GM12865 (cell line): Measurements from ENCODE around the gene RAPGEF1.

ENCODE experiments used
- DNase-seq: peaks from one replicate; pipeline ENCODE4 v3.0.0; 2010; ENCODE audit warnings: low read depth
- H3K4me3 ChIP-seq: 2 replicates; pipeline ENCODE4 v1.5.1; 2011; ENCODE audit warnings: mild to moderate bottlenecking, low read depth, low read length, control low read depth
- CTCF ChIP-seq: IDR thresholded peaks from 2 replicates; pipeline ENCODE4 v1.5.1; 2011; ENCODE audit warnings: low read length, control low read depth, low read depth, inconsistent platforms; ENCODE audit not compliant: insufficient read depth; ENCODE audit errors: missing control alignments

Gene RAPGEF1

GRCh38 chr9:131618071-131618479, 121.8 kb downstream of the RAPGEF1 start:
- no peak for TF ChIP-seq CTCF
- H3K4me3 ChIP-seq: no peak overlapping the region
- no peak for DNase-seq

- TF ChIP-seq CTCF: no peak
- no peak overlapping the region for H3K4me3 ChIP-seq
- no peak for DNase-seq
Observed at GRCh38 chr9:131617611-131618010, 122.3 kb downstream of the RAPGEF1 start.

GRCh38 chr9:131616983-131617604, 122.8 kb downstream of the RAPGEF1 start:
- no peak for DNase-seq
- TF ChIP-seq CTCF: no peak
- H3K4me3 ChIP-seq: no peak overlapping the region

- no peak for TF ChIP-seq CTCF
- H3K4me3 ChIP-seq: no peak overlapping the region
- DNase-seq: no peak
Observed at GRCh38 chr9:131614340-131614915, 125.4 kb downstream of the RAPGEF1 start.

- H3K4me3 ChIP-seq: no peak overlapping the region
- no peak for DNase-seq
- TF ChIP-seq CTCF: no peak
Observed at GRCh38 chr9:131613921-131614320, 126.0 kb downstream of the RAPGEF1 start.

- no peak for TF ChIP-seq CTCF
- H3K4me3 ChIP-seq: no peak overlapping the region
- no peak for DNase-seq
Observed at GRCh38 chr9:131612851-131613250, 127.0 kb downstream of the RAPGEF1 start.
